SU-DHL-6 (cell line): ENCODE results near the gene COL20A1.

Source experiments
- H2AFZ ChIP-seq: fragments of 200-600 bp; sonication (generic); 2 replicates; pipeline ENCODE4 v1.6.1; 2014; ENCODE audit warnings: low read depth, mild to moderate bottlenecking, moderate library complexity, mixed read lengths, antibody characterized with exemption, low read length; ENCODE audit not compliant: severe bottlenecking
- H3F3A ChIP-seq: fragments of 200-600 bp; shearing (Covaris generic); 2 replicates; pipeline ENCODE4 v1.6.0; 2016; ENCODE audit warnings: antibody characterized with exemption, mild to moderate bottlenecking; ENCODE audit not compliant: insufficient read depth
- H3K27ac ChIP-seq: fragments of 200-600 bp; sonication (generic); 2 replicates; pipeline ENCODE4 v1.5.1; 2016; ENCODE audit warnings: low read depth, mild to moderate bottlenecking, low read length, moderate library complexity, mixed read lengths
- H3K27me3 ChIP-seq: fragments of 200-600 bp; sonication (generic), shearing (Covaris generic); 2 replicates; pipeline ENCODE4 v1.6.0; 2014; ENCODE audit warnings: mild to moderate bottlenecking, low read length
- H3K36me3 ChIP-seq: fragments of 200-600 bp; sonication (generic); 2 replicates; pipeline ENCODE4 v1.6.1; 2014; ENCODE audit warnings: mild to moderate bottlenecking, low read length, mixed read lengths
- H3K4me2 ChIP-seq: fragments of 300-600, 200-600 bp; shearing (Covaris generic), sonication (generic); 2 replicates; pipeline ENCODE4 v1.6.0; 2014; ENCODE audit warnings: low read length, low read depth, mild to moderate bottlenecking; ENCODE audit not compliant: poor library complexity, severe bottlenecking
- H3K4me3 ChIP-seq: fragments of 200-600 bp; sonication (generic); 2 replicates; pipeline ENCODE4 v1.5.1; 2014; ENCODE audit warnings: antibody characterized with exemption, low read length, mild to moderate bottlenecking, mixed read lengths; ENCODE audit not compliant: insufficient read depth, poor library complexity, severe bottlenecking
- H3K79me2 ChIP-seq: fragments of 200-600 bp; sonication (generic); 2 replicates; pipeline ENCODE4 v1.6.1; 2014; ENCODE audit warnings: mild to moderate bottlenecking, low read length, moderate library complexity; ENCODE audit not compliant: insufficient read depth
- H3K9ac ChIP-seq: fragments of 200-600 bp; sonication (generic); 2 replicates; pipeline ENCODE4 v1.7.0; 2014; ENCODE audit warnings: mild to moderate bottlenecking, low read length
- H3K9me2 ChIP-seq: fragments of 200-600 bp; sonication (generic); replicated peaks from 2 replicates; pipeline ENCODE4 v1.6.1; 2014; ENCODE audit warnings: low read length; ENCODE audit not compliant: insufficient read depth
- H3K9me3 ChIP-seq: fragments of 200-600 bp; sonication (generic); 2 replicates; pipeline ENCODE4 v1.6.1; 2014; ENCODE audit warnings: low read length, mixed read lengths; ENCODE audit not compliant: insufficient read depth
- H4K20me1 ChIP-seq: fragments of 200-600 bp; sonication (generic); 2 replicates; pipeline ENCODE4 v1.6.1; 2014; ENCODE audit warnings: low read depth, mild to moderate bottlenecking, antibody characterized with exemption, low read length, moderate library complexity, mixed read lengths
- EZH2phosphoT487 ChIP-seq: fragments of 200-600 bp; sonication (generic), shearing (Covaris generic); conservative IDR thresholded peaks from 2 replicates; pipeline ENCODE4 v1.6.1; 2018; ENCODE audit warnings: mild to moderate bottlenecking, antibody characterized with exemption, low read length, moderate library complexity, mixed read lengths
- TF ChIP-seq, protein P1 (sequence below): fragments of 200-600 bp; sonication (generic); IDR thresholded peaks from one replicate; pipeline ENCODE4 v1.5.1; 2017; ENCODE audit warnings: antibody characterized with exemption, mild to moderate bottlenecking, low read length, moderate library complexity; ENCODE audit not compliant: insufficient read depth, poor library complexity, severe bottlenecking

The COL20A1 gene

GRCh38 chr20:63325021-63325471 lies 32.1 kb downstream of the COL20A1 start:
- H3K9me2 ChIP-seq = no peaks in the 10 kb centered on the region
- H3K4me3 ChIP-seq = no peak overlapping the region
- H3K36me3 ChIP-seq = no peaks in the 10 kb centered on the region
- no peak overlapping the region for H3K9ac ChIP-seq
- H3F3A ChIP-seq = peaks cover 7% of the 10 kb centered on the region
- H3K79me2 ChIP-seq = no peaks in the 10 kb centered on the region
- no peaks in the 10 kb centered on the region for H4K20me1 ChIP-seq
- TF ChIP-seq EZH2phosphoT487 = no peak
- TF ChIP-seq, protein P1, sequence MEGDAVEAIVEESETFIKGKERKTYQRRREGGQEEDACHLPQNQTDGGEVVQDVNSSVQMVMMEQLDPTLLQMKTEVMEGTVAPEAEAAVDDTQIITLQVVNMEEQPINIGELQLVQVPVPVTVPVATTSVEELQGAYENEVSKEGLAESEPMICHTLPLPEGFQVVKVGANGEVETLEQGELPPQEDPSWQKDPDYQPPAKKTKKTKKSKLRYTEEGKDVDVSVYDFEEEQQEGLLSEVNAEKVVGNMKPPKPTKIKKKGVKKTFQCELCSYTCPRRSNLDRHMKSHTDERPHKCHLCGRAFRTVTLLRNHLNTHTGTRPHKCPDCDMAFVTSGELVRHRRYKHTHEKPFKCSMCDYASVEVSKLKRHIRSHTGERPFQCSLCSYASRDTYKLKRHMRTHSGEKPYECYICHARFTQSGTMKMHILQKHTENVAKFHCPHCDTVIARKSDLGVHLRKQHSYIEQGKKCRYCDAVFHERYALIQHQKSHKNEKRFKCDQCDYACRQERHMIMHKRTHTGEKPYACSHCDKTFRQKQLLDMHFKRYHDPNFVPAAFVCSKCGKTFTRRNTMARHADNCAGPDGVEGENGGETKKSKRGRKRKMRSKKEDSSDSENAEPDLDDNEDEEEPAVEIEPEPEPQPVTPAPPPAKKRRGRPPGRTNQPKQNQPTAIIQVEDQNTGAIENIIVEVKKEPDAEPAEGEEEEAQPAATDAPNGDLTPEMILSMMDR = no peak
- H3K27me3 ChIP-seq = no peaks in the 10 kb centered on the region
- no peak overlapping the region for H2AFZ ChIP-seq
- no peak overlapping the region for H3K27ac ChIP-seq
- no peaks in the 10 kb centered on the region for H3K9me3 ChIP-seq
- no peak overlapping the region for H3K4me2 ChIP-seq

DNA sequence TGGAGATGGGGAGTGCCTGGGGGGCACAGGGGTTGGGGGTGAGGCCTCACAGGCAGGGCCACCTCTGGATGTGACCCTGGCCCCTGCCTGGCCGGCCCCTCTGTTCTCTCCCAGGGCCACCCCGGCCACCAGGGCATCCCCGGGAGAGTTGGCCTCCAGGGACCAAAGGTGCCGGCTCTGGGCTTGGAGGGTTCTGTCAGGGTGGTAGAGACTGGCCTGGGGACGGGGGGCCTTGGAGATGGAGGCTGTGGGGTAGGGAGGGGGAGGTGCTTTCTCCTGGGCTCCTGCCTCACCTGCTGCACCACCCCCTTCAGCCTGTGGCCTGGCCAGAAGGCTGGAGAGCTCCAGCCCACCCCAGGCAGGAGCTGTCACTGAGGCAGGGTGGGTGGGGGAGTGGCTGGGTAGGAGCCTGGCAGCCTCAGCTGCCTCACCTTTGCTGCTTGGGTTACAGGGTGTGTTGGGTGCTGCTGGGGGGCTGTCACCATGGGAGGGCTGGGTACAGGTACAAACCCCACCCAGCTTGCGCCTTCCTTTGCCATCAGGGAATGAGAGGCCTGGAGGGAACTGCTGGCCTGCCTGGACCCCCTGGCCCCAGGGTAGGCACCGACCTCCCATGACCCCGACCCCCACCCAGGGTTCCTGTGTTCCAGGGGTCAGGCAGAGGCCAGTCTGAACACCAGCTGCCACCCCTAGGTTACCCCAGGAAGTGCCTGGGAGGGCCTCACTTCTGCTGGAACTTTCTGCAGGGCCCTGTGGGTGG lies 32.7 kb downstream of the COL20A1 start:
- Histone ChIP-seq H3K9me3 (no peaks in the 10 kb centered on the region), H3K9me2 (no peaks in the 10 kb centered on the region), H3K4me3 (no peak overlapping the region), H3K79me2 (no peaks in the 10 kb centered on the region), H3K27ac (no peak overlapping the region), H3K36me3 (no peaks in the 10 kb centered on the region), H3F3A (peaks cover 7% of the 10 kb centered on the region), H4K20me1 (no peaks in the 10 kb centered on the region), H3K9ac (no peak overlapping the region), H2AFZ (no peak overlapping the region), H3K4me2 (no peak overlapping the region), H3K27me3 (no peaks in the 10 kb centered on the region)
- TF ChIP-seq, protein P1 = no peak
- no peak for TF ChIP-seq EZH2phosphoT487

- H3F3A ChIP-seq = peaks cover 7% of the 10 kb centered on the region
- H3K4me2 ChIP-seq = no peak overlapping the region
- H3K9me2 ChIP-seq = no peaks in the 10 kb centered on the region
- peak overlapping the region; percentile 66 for H2AFZ ChIP-seq
- H3K79me2 ChIP-seq = no peaks in the 10 kb centered on the region
- no peak overlapping the region for H3K9ac ChIP-seq
- no peaks in the 10 kb centered on the region for H3K36me3 ChIP-seq
- no peaks in the 10 kb centered on the region for H3K27me3 ChIP-seq
- peak overlapping the region; percentile 67 for H3K27ac ChIP-seq
- no peak overlapping the region for H3K4me3 ChIP-seq
- H3K9me3 ChIP-seq = no peaks in the 10 kb centered on the region
- TF ChIP-seq, protein P1 = no peak
- no peak for TF ChIP-seq EZH2phosphoT487
- no peaks in the 10 kb centered on the region for H4K20me1 ChIP-seq
Measured at GRCh38 chr20:63326314-63327230, 33.6 kb downstream of the COL20A1 start.
